K562 treated with DMSO at 1 percent for 12 hours (cell line): Measurements from ENCODE around the gene OR5M11. TPM values are rescaled to one million over a fixed set of nuclear protein-coding genes. Genes with fewer than 3 reads are reported as not detected.

ENCODE experiments used
- total RNA-seq: library from RNA; unstranded; fragments of 300-600 nt; gene quantifications from 2 replicates; pipeline ENCODE4 v1.2.3, GENCODE V29; 2022; ENCODE audit not compliant: insufficient read depth

The OR5M11 gene
- total RNA-seq = not detected in 2 replicates

GRCh38 chr11:56543157-56543556, at the start of gene OR5M11:
Gene OR5M11 (minus strand): TSS chr11:56543257. CDS start chr11:56543257, 0 bp downstream.

DNA sequence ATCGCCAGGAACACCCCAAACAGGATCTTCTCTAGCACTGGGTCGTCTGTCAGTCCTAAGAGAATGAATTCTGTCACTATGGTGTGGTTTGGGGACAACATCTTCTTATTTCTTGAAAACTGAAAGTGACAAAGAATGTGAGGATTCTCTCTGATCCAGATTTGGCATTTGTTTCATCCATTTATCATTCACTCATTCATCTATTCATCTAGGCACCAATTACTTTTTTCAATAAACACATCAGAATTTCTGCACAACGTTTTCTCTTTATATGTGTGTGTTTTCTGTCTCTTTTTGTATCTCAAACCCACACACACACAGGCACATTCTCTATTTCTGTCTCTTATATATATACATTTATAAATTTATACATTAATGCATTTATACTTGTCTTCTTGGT, 34.6 kb upstream of the OR5M11 start, which contains the start of gene OR5M10:
TSS of gene OR5M10 (minus strand) at position 101 of the 400 bp plus-strand sequence. CDS start at position 101, 0 bp downstream.

Other genes starting within 250 kb of the OR5M11 start
- not detected in 2 replicates for gene OR8K3, start 228.1 kb downstream of the OR5M11 start, total RNA-seq
- not detected in 2 replicates for gene OR8K1, start 197.2 kb downstream of the OR5M11 start, total RNA-seq
- gene OR8J1, start 189.0 kb downstream of the OR5M11 start, total RNA-seq = not detected in 2 replicates
- not detected in 2 replicates for gene OR8U1, start 167.6 kb downstream of the OR5M11 start, total RNA-seq
- gene OR5AL1, start 130.6 kb downstream of the OR5M11 start, total RNA-seq = not detected in 2 replicates
- not detected in 2 replicates for gene OR5M3, start 69.9 kb downstream of the OR5M11 start, total RNA-seq
- not detected in 2 replicates for gene OR5M8, start 51.9 kb downstream of the OR5M11 start, total RNA-seq
- gene OR5M10, start 34.5 kb upstream of the OR5M11 start, total RNA-seq = not detected in 2 replicates
- gene OR5M1, start 71.6 kb upstream of the OR5M11 start, total RNA-seq = not detected in 2 replicates
- gene OR5AP2, start 99.2 kb upstream of the OR5M11 start, total RNA-seq = not detected in 2 replicates
- not detected in 2 replicates for gene OR5AR1, start 120.4 kb upstream of the OR5M11 start, total RNA-seq
- gene OR9G1, start 155.8 kb upstream of the OR5M11 start, total RNA-seq = not detected in 2 replicates
- gene OR9G4, start 205.4 kb upstream of the OR5M11 start, total RNA-seq = not detected in 2 replicates